ENCODE measurements around the gene SMIM30. TPM values are rescaled to one million over a fixed set of nuclear protein-coding genes. Genes with fewer than 3 reads are reported as not detected.
"Not testable (repeated sequence)": the region's sequence is repeated elsewhere in the genome, so short reads cannot be mapped to it uniquely, and the experiment has no call there.

The SMIM30 gene
- total RNA-seq, 2 donors from 2014 or later: 36.2 to 45.8 TPM

DNA sequence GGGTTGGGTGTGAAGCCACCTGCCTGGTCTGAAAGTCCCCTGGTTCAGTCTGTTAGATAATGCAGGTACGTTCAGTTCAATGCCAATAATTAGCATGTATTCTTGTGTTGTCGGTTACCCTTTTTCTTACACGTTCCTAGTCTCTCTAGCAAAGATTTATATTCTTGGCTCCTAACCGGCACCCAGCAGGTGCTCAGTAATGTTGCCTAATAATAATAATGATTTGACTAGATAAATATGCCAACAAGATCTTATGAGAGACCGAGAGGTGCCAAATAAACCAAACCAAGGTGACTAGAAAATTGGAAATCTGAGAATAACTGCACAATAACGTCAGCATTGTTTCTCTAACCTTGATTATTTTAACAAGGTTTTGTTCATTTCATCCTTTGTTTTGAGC, 1.1 kb upstream of the SMIM30 start:
- Mint-ChIP-seq H3K27ac (no peak overlapping the region), H3K4me3 (peak overlapping the region; percentile 75), H3K27me3 (ENCODE audit: insufficient read depth) (peaks cover 25% of the 10 kb centered on the region), H3K9me3 (no peaks in the 10 kb centered on the region), H3K4me1 (peaks cover 9% of the 10 kb centered on the region), H3K36me3 (ENCODE audit: low read depth) (no peaks in the 10 kb centered on the region)
- H3K27me3 ChIP-seq (ENCODE audit: control insufficient read depth, insufficient read depth, low read length, poor library complexity, severe bottlenecking): peaks cover 35% of the 10 kb centered on the region
- no peak overlapping the region for H3K4me3 ChIP-seq (ENCODE audit: low read length)
- WGBS, 2 experiments (ENCODE audit: insufficient coverage in 1 of 2, insufficient read length in 1 of 2): 92 to 95% methylated on average over 4 to 6 of the region's 6 CpGs
- peaks cover 9% of the 10 kb centered on the region for H3K36me3 ChIP-seq (ENCODE audit: control insufficient read depth, insufficient read depth, low read length)
- no peak overlapping the region for H3K27ac ChIP-seq (ENCODE audit: low read depth, low read length)
- no peaks in the 10 kb centered on the region for H3K4me1 ChIP-seq (ENCODE audit: control insufficient read depth, insufficient read depth, low read length)
- no peak for DNase-seq
- TF ChIP-seq, protein P1, sequence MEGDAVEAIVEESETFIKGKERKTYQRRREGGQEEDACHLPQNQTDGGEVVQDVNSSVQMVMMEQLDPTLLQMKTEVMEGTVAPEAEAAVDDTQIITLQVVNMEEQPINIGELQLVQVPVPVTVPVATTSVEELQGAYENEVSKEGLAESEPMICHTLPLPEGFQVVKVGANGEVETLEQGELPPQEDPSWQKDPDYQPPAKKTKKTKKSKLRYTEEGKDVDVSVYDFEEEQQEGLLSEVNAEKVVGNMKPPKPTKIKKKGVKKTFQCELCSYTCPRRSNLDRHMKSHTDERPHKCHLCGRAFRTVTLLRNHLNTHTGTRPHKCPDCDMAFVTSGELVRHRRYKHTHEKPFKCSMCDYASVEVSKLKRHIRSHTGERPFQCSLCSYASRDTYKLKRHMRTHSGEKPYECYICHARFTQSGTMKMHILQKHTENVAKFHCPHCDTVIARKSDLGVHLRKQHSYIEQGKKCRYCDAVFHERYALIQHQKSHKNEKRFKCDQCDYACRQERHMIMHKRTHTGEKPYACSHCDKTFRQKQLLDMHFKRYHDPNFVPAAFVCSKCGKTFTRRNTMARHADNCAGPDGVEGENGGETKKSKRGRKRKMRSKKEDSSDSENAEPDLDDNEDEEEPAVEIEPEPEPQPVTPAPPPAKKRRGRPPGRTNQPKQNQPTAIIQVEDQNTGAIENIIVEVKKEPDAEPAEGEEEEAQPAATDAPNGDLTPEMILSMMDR (conservative IDR thresholded peaks at IDR 0.05): no peak
- no peak overlapping the region for H3K9ac ChIP-seq (ENCODE audit: extremely low read depth, low read length, poor library complexity, severe bottlenecking)
- no peaks in the 10 kb centered on the region for H3K9me3 ChIP-seq (ENCODE audit: control insufficient read depth, low read length)

DNA sequence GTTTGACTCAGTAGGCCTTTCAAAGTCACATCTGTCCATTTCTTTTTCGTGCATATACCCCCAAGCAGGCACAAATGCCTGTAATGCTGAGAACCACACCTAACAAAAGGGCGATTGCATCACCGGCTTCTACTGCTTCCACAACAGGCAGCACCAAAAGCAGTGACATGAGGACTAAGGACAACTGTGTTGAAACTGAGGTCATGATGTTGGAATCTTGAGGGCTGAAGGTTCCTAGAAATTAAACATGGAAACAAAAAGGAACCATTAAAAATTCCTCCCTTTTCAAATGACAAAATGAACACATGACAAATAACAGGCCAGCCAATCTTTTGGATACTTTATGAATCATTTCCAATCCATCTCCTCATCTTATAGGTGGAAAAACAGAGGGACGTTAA, 980 bp downstream of the SMIM30 start:
- peaks cover 20% of the 10 kb centered on the region for H3K27me3 Mint-ChIP-seq (ENCODE audit: insufficient read depth)
- not testable (repeated sequence) for H3K36me3 ChIP-seq (ENCODE audit: control insufficient read depth, insufficient read depth, low read length); DNase-seq; H3K9me3 ChIP-seq (ENCODE audit: control insufficient read depth, low read length); H3K4me1 ChIP-seq (ENCODE audit: control insufficient read depth, insufficient read depth, low read length); H3K36me3 Mint-ChIP-seq (ENCODE audit: low read depth); H3K9me3 Mint-ChIP-seq; H3K27ac ChIP-seq (ENCODE audit: low read depth, low read length); H3K4me1 Mint-ChIP-seq
- H3K4me3 Mint-ChIP-seq: peak overlapping the region; percentile 75
- Histone ChIP-seq H3K27me3 (ENCODE audit: control insufficient read depth, insufficient read depth, low read length, poor library complexity, severe bottlenecking) (peaks cover 29% of the 10 kb centered on the region), H3K9ac (ENCODE audit: extremely low read depth, low read length, poor library complexity, severe bottlenecking) (peak overlapping the region; percentile 64), H3K4me3 (ENCODE audit: low read length) (peak overlapping the region; percentile 98)
- 83% methylated on average over 4 of the region's 4 CpGs; no CpG with 5 or more reads in 1 of the 2 experiments for WGBS, 2 experiments (ENCODE audit: insufficient coverage in 1 of 2, insufficient read length in 1 of 2)
- peak overlapping the region; percentile 71 for H3K27ac Mint-ChIP-seq

DNA sequence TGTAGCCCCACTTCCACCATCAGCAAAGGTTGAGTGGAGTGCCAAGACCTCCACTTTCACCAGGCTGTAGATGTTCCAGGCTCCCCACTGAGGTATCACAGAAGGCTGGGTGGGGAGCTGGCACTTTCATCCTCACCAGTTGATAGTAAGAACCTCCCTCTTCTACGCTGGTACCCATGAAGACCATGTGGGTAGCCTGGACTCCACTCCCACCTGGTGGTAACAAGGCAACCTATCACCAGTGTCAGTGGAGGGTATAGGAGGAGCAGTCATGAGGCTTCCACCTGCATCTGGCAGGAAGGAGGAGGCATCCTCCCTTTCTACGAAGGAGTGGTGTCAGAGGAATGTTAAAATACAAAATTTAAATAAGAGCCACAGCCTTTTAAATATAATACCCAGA, 4.4 kb downstream of the SMIM30 start:
- H3K27ac Mint-ChIP-seq: no peak overlapping the region
- H3K27ac ChIP-seq (ENCODE audit: low read depth, low read length): no peak overlapping the region
- no peak overlapping the region for H3K4me3 ChIP-seq (ENCODE audit: low read length)
- TF ChIP-seq, protein P1 (conservative IDR thresholded peaks at IDR 0.05): peak; percentile 65
- peaks cover 9% of the 10 kb centered on the region for H3K36me3 ChIP-seq (ENCODE audit: control insufficient read depth, insufficient read depth, low read length)
- peak; percentile 55 for DNase-seq
- no peaks in the 10 kb centered on the region for H3K9me3 Mint-ChIP-seq
- H3K4me1 ChIP-seq (ENCODE audit: control insufficient read depth, insufficient read depth, low read length): no peaks in the 10 kb centered on the region
- H3K4me1 Mint-ChIP-seq: peaks cover 8% of the 10 kb centered on the region
- 100% methylated on average over 2 of the region's 2 CpGs; no CpG with 5 or more reads in 1 of the 2 experiments for WGBS, 2 experiments (ENCODE audit: insufficient coverage in 1 of 2, insufficient read length in 1 of 2)
- no peaks in the 10 kb centered on the region for H3K36me3 Mint-ChIP-seq (ENCODE audit: low read depth)
- H3K9ac ChIP-seq (ENCODE audit: extremely low read depth, low read length, poor library complexity, severe bottlenecking): no peak overlapping the region
- no peaks in the 10 kb centered on the region for H3K9me3 ChIP-seq (ENCODE audit: control insufficient read depth, low read length)
- H3K27me3 Mint-ChIP-seq (ENCODE audit: insufficient read depth): no peaks in the 10 kb centered on the region
- H3K4me3 Mint-ChIP-seq: no peak overlapping the region
- peaks cover 1% of the 10 kb centered on the region for H3K27me3 ChIP-seq (ENCODE audit: control insufficient read depth, insufficient read depth, low read length, poor library complexity, severe bottlenecking)

DNA sequence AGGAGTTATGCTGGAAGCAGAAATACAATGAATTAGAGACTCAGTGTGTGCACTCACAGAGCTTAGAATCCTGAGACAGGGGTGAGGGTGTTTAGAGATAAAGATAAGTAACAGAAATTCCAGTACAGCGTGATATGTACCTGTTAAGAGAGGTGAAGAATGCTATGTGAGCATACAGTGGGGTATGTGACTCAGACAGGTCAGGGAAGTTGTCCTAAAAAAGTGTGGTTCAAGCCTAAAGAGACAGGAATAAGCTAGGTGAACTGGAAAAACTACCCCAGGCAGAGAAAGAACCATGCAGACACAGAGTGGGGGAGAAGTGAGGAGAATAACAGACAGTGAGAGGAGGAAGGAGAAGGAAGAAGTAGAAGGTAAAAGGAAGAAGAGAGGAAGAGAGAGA, 8.6 kb downstream of the SMIM30 start:
- TF ChIP-seq, protein P1 (conservative IDR thresholded peaks at IDR 0.05): no peak
- no peaks in the 10 kb centered on the region for H3K9me3 Mint-ChIP-seq
- Histone ChIP-seq H3K9ac (ENCODE audit: extremely low read depth, low read length, poor library complexity, severe bottlenecking) (no peak overlapping the region), H3K27me3 (ENCODE audit: control insufficient read depth, insufficient read depth, low read length, poor library complexity, severe bottlenecking) (no peaks in the 10 kb centered on the region), H3K9me3 (ENCODE audit: control insufficient read depth, low read length) (no peaks in the 10 kb centered on the region), H3K4me3 (ENCODE audit: low read length) (no peak overlapping the region), H3K27ac (ENCODE audit: low read depth, low read length) (no peak overlapping the region), H3K36me3 (ENCODE audit: control insufficient read depth, insufficient read depth, low read length) (no peaks in the 10 kb centered on the region), H3K4me1 (ENCODE audit: control insufficient read depth, insufficient read depth, low read length) (no peaks in the 10 kb centered on the region)
- no peaks in the 10 kb centered on the region for H3K36me3 Mint-ChIP-seq (ENCODE audit: low read depth)
- no peak for DNase-seq
- H3K27ac Mint-ChIP-seq: no peak overlapping the region
- 93 to 100% methylated on average over 1 of the region's 1 CpG for whole genome bisulfite sequencing, 2 experiments (ENCODE audit: insufficient coverage in 1 of 2, insufficient read length in 1 of 2)
- no peaks in the 10 kb centered on the region for H3K27me3 Mint-ChIP-seq (ENCODE audit: insufficient read depth)
- H3K4me1 Mint-ChIP-seq: no peaks in the 10 kb centered on the region
- H3K4me3 Mint-ChIP-seq: no peak overlapping the region

Data from endodermal cell (in vitro differentiated cells).